WI38 (cell line): Measurements from ENCODE around the gene METAP2.

Experiments
- H3K4me3 ChIP-seq: 2 replicates; pipeline ENCODE4 v1.5.1; 2011; ENCODE audit warnings: low read depth, mild to moderate bottlenecking, control low read depth, low read length
- TF ChIP-seq, protein P1 (sequence below): IDR thresholded peaks from 2 replicates; pipeline ENCODE4 v1.5.1; 2012; ENCODE audit warnings: low read depth, mild to moderate bottlenecking, control low read depth, low read length

METAP2 gene

GRCh38 chr12:95515197-95515596 lies 41.2 kb downstream of the METAP2 start:
- TF ChIP-seq, protein P1, sequence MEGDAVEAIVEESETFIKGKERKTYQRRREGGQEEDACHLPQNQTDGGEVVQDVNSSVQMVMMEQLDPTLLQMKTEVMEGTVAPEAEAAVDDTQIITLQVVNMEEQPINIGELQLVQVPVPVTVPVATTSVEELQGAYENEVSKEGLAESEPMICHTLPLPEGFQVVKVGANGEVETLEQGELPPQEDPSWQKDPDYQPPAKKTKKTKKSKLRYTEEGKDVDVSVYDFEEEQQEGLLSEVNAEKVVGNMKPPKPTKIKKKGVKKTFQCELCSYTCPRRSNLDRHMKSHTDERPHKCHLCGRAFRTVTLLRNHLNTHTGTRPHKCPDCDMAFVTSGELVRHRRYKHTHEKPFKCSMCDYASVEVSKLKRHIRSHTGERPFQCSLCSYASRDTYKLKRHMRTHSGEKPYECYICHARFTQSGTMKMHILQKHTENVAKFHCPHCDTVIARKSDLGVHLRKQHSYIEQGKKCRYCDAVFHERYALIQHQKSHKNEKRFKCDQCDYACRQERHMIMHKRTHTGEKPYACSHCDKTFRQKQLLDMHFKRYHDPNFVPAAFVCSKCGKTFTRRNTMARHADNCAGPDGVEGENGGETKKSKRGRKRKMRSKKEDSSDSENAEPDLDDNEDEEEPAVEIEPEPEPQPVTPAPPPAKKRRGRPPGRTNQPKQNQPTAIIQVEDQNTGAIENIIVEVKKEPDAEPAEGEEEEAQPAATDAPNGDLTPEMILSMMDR = no peak
- no peak overlapping the region for H3K4me3 ChIP-seq

DNA sequence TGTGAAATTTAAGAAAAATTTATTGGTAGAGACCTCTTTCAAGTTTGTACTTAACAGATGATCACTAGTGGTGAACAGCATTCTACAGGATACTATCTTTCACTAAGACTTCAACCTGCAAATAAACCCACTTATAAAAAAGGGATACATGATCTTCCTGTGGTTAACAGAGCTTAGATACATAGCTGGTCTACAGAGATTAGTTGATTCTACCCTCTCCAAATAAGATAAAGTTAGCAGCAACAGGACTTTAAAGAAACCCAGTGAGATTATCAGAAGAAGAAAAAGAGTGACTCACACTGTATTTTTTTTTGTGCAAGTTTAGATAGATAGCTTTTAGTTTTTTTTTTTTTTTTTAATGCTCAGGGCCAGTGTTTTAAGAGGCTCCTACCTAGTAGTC lies 42.8 kb downstream of the METAP2 start:
- H3K4me3 ChIP-seq = no peak overlapping the region
- TF ChIP-seq, protein P1 = no peak

DNA sequence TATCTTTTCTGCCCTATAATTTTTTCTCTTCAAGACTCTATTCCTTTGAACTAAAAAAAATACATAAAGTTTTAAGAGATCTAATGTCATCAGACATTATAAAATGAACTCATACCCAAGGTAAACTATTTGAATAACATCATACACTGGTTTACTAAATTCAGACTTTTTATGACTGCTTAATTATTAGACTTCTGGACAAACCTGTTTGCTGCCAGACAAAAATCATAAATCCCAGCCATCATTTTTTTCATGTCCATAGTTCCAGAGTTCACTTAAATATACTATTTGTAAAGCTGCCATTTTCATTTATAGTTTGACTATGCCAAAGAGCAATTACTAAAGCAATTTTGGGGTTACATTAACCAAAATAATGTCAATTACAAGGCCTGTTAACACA lies 43.3 kb downstream of the METAP2 start:
- H3K4me3 ChIP-seq = no peak overlapping the region
- TF ChIP-seq, protein P1 = no peak

- TF ChIP-seq, protein P1 = no peak
- no peak overlapping the region for H3K4me3 ChIP-seq
Observed at GRCh38 chr12:95518944-95519343, 45.0 kb downstream of the METAP2 start.

- no peak overlapping the region for H3K4me3 ChIP-seq
- TF ChIP-seq, protein P1 = no peak
Observed at GRCh38 chr12:95520816-95521215, 46.9 kb downstream of the METAP2 start.

DNA sequence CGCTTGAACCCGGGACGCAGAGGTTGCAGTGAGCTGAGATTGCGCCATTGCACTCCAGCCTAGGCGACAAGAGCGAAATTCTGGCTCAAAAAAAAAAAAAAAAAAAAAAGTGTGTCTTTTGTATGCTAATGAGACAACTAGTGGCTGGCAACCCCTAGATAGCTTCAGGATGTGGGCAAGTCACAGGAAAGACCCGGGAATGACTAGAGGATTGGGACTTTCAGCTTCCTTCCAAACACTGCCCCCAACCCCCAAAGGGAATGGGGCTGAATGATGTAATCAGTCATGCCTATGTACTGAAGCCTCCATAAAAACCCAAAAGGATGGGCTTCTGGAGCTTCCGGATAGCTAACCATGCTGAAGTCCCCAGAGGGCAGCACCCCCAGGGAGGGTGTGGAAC lies 48.7 kb downstream of the METAP2 start:
- TF ChIP-seq, protein P1 = no peak

GRCh38 chr12:95528431-95528830 lies 54.5 kb downstream of the METAP2 start:
- H3K4me3 ChIP-seq = no peak overlapping the region
- TF ChIP-seq, protein P1 = no peak

More for the DNA sequence above, 48.7 kb downstream of the METAP2 start:
- no peak overlapping the region for H3K4me3 ChIP-seq
